Tibial nerve (tissue), 4 donors: ENCODE data around the gene NTF3. TPM values are rescaled to one million over a fixed set of nuclear protein-coding genes. Genes with fewer than 3 reads are reported as not detected.

Experiments used
- DNase-seq, 2 donors: peaks; one replicate each; pipeline ENCODE4 v3.0.0-alpha.2; 2019; ENCODE audit warnings: low spot score in 2 of 2
- H3K27ac ChIP-seq, 4 donors: fragments of 200-600 bp; sonication (generic) in 3 of 4; one replicate each; pipeline ENCODE4 v1.5.1; 2017 to 2019; ENCODE audit warnings: mild to moderate bottlenecking in 1 of 4
- H3K27me3 ChIP-seq, 2 donors: fragments of 200-600 bp; sonication (generic) in 1 of 2; one replicate each; pipeline versions ENCODE4 v1.5.1 to v1.6.0; 2017 to 2019
- H3K36me3 ChIP-seq, 3 donors: fragments of 200-600 bp; sonication (generic); one replicate each; pipeline ENCODE4 v1.5.1; 2018 to 2019
- H3K4me1 ChIP-seq, 4 donors: fragments of 200-600 bp; sonication (generic) in 3 of 4; one replicate each; pipeline ENCODE4 v1.5.1; 2017 to 2019
- H3K4me3 ChIP-seq, 4 donors: fragments of 200-600 bp; sonication (generic) in 3 of 4; one replicate each; pipeline ENCODE4 v1.5.1; 2017 to 2019; ENCODE audit warnings: mild to moderate bottlenecking in 1 of 4, moderate library complexity in 1 of 4
- H3K9me3 ChIP-seq, 4 donors: fragments of 200-600 bp; sonication (generic) in 3 of 4; one replicate each; pipeline ENCODE4 v1.5.1; 2017 to 2019
- CTCF ChIP-seq, 5 experiments: fragments of 200-600 bp in 3 of 5; fragments of 450-650 bp in 2 of 5; sonication (generic) in 3 of 5; IDR thresholded peaks; one replicate each; pipeline ENCODE4 v1.5.1; 2016 to 2019; ENCODE audit warnings: antibody characterized with exemption in 5 of 5, mild to moderate bottlenecking in 3 of 5, moderate library complexity in 2 of 5
- EP300 ChIP-seq, 2 donors: sonication (generic); formaldehyde crosslinking; IDR thresholded peaks; one replicate each; pipeline ENCODE4 v1.6.1; 2017; ENCODE audit warnings: antibody characterized with exemption in 2 of 2, mild to moderate bottlenecking in 1 of 2
- POLR2A ChIP-seq, 2 donors: fragments of 450-650 bp; IDR thresholded peaks; one replicate each; pipeline ENCODE4 v1.6.1; 2017; ENCODE audit warnings: antibody characterized with exemption in 2 of 2, mild to moderate bottlenecking in 2 of 2, moderate library complexity in 2 of 2
- WGBS, 2 donors: methylation state at CpG; one replicate each; pipeline ENCODE4 v1.1.5; 2018; 5-methylcytosine and 5-hydroxymethylcytosine counted together
- total RNA-seq, 4 donors: library from RNA; depleted of rRNA; stranded (reverse); fragments of >200 nt; gene quantifications; one replicate each; pipeline ENCODE4 v1.1.0, GENCODE V29; 2016

NTF3 gene
- total RNA-seq, 4 donors from 2014 or later = 1.2 to 5.3 TPM; not detected in 2

GRCh38 chr12:5459051-5459782, 27.3 kb downstream of the NTF3 start:
- Histone ChIP-seq H3K36me3 (no peaks in the 10 kb centered on the region), H3K27ac (no peak overlapping the region), H3K27me3 (no peaks in the 10 kb centered on the region), H3K4me3 (no peak overlapping the region), H3K4me1 (peaks cover 0 to 4% (median 0%) of the 10 kb centered on the region in 4 donors), H3K9me3 (no peaks in the 10 kb centered on the region)
- no peak for TF ChIP-seq EP300 (IDR thresholded peaks at IDR 0.05)
- DNase-seq = no peak
- WGBS, 2 donors = 78 to 84% methylated on average over 10 of the region's 10 CpGs

DNA sequence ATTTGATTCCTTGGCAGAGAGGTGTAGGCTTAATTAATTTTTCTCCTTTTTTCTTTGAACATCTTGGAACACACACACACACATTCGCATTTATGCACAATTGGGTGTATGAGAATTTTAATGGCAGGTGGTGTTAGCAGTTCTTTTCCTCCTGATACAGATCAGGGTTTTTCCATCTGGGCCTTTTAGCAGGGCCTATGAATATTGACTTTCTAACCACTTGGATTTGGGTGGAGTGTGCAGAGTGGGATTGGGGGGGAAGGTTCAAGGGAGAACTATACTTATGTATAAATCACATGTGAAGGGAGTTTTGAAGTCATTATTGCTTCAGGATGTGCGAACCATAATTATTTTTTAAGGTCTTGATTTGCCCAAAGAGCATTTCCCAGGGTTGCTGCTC, 28.9 kb downstream of the NTF3 start:
- H3K27ac ChIP-seq = no peak overlapping the region
- TF ChIP-seq CTCF (IDR thresholded peaks at IDR 0.05) (no peak), EP300 (IDR thresholded peaks at IDR 0.05) (no peak), POLR2A (IDR thresholded peaks at IDR 0.05) (no peak)

DNA sequence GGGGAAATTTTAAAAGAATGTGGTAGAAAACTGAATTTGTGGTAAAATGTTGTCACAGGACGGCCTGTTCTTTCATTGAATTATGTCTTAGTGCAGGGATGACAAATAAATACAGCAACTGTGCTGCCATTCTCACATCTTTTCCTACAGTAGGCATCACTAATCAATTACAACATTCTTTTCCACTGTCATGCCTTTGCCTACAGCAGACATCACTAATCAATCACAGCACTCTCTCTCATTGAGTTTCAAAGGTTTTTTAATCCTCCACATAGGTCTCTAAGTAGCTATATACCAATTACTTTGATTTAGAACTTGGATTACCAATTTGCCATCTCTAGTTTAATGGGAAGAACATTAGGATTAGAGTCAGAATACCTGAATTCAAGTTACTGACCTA, 30.1 kb downstream of the NTF3 start:
- no peaks in the 10 kb centered on the region for H3K36me3 ChIP-seq
- H3K4me1 ChIP-seq = no peaks in the 10 kb centered on the region
- no peaks in the 10 kb centered on the region for H3K27me3 ChIP-seq
- WGBS, 2 donors = 84 to 92% methylated on average over 1 of the region's 1 CpG
- H3K27ac ChIP-seq = no peak overlapping the region
- H3K4me3 ChIP-seq = no peak overlapping the region
- DNase-seq = no peak
- TF ChIP-seq POLR2A (IDR thresholded peaks at IDR 0.05) (no peak), EP300 (IDR thresholded peaks at IDR 0.05) (no peak), CTCF (IDR thresholded peaks at IDR 0.05) (no peak)
- H3K9me3 ChIP-seq = no peaks in the 10 kb centered on the region

More for the DNA sequence above, 28.9 kb downstream of the NTF3 start:
- no peaks in the 10 kb centered on the region for H3K27me3 ChIP-seq
- peaks cover 0 to 4% (median 0%) of the 10 kb centered on the region in 4 donors for H3K4me1 ChIP-seq
- no peaks in the 10 kb centered on the region for H3K9me3 ChIP-seq
- H3K36me3 ChIP-seq = no peaks in the 10 kb centered on the region
- no peak for DNase-seq
- WGBS, 2 donors = 88 to 93% methylated on average over 2 of the region's 2 CpGs
- H3K4me3 ChIP-seq = no peak overlapping the region

GRCh38 chr12:5464096-5464495, 32.2 kb downstream of the NTF3 start:
- no peaks in the 10 kb centered on the region for H3K9me3 ChIP-seq
- no peaks in the 10 kb centered on the region for H3K4me1 ChIP-seq
- TF ChIP-seq CTCF (IDR thresholded peaks at IDR 0.05) = no peak
- no peak for TF ChIP-seq EP300 (IDR thresholded peaks at IDR 0.05)
- no peak for TF ChIP-seq POLR2A (IDR thresholded peaks at IDR 0.05)
- H3K4me3 ChIP-seq = no peak overlapping the region
- no peak overlapping the region for H3K27ac ChIP-seq
- H3K27me3 ChIP-seq = no peaks in the 10 kb centered on the region
- H3K36me3 ChIP-seq = no peaks in the 10 kb centered on the region
- DNase-seq = no peak
- 61 to 69% methylated on average over 2 of the region's 2 CpGs for WGBS, 2 donors

DNA sequence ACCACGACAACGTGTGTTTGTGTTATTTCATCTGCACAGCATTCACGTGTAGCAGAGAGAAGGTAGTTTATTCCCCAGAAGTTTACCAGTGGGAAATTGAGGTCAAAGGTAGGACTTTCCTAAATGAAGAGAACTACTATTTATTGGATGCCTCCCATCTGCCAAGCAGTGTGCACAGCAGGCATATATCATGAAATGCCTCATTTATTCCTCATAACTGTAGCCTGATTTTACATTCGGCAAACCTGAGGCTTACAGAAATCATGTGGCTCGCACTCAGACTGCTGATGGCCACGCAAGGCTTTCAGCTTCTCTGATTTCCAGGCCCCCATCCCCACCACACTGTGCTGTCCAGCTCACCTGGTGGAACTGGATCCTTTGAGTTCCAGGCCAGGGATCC, 33.5 kb downstream of the NTF3 start:
- no peaks in the 10 kb centered on the region for H3K27me3 ChIP-seq
- no peaks in the 10 kb centered on the region for H3K4me1 ChIP-seq
- TF ChIP-seq POLR2A (IDR thresholded peaks at IDR 0.05) (no peak), EP300 (IDR thresholded peaks at IDR 0.05) (no peak), CTCF (IDR thresholded peaks at IDR 0.05) (no peak)
- H3K36me3 ChIP-seq = no peaks in the 10 kb centered on the region
- H3K27ac ChIP-seq = no peak overlapping the region
- DNase-seq = no peak
- H3K9me3 ChIP-seq = no peaks in the 10 kb centered on the region
- no peak overlapping the region for H3K4me3 ChIP-seq
- 87% methylated on average over 6 of the region's 6 CpGs for WGBS, 2 donors
